ENCODE results near the gene DAPK2. TPM values are rescaled to one million over a fixed set of nuclear protein-coding genes. Genes with fewer than 3 reads are reported as not detected.
"Not testable (repeated sequence)": the region's sequence is repeated elsewhere in the genome, so short reads cannot be mapped to it uniquely, and the experiment has no call there.

The DAPK2 gene
- total and polyA plus RNA-seq, 3 donors from 2014 or later: 3.6 to 7.7 (median 5.9) TPM

DNA sequence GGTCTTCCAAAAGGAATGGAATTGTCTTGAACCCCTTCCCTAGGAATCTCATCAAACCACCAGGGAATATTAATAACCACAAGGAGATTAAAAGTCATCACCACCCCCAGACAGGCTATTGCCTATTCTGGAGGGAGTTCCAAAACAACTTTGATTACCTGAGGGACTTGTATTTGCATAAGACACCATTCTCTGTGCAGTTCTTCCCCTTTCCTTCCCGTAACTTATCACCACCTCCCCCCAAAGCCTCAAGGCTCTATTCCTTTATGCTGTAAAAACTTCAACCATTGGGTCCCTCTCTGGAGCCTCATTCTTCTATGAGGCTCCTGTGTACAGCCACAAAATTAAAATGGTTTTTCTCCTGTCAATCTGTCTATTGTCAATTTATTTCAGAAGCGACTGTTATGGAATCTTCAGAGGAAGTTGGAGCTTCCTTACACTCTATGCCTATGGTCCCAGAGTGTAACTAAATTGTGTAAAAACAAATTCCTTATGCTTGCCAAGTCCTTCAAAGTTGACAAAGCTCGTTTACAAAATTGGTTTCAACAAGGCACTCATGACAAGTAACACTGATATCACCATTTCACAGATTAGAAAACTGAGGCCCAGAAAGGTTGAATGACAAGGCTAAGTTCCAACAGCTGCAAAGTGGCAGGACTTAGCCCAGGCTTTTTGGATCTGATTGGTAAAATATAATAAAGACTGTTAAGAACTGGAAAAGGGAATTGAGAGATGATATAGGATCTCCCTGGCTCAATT, 144.2 kb downstream of the DAPK2 start:
- H3K4me3 ChIP-seq: no peak overlapping the region
- H3K36me3 ChIP-seq (ENCODE audit: low read depth, missing control alignments): no peaks in the 10 kb centered on the region
- TF ChIP-seq CTCF (IDR thresholded peaks at IDR 0.05) (no peak), POLR2A (IDR thresholded peaks at IDR 0.05) (no peak)
- no peak for DNase-seq
- 73 to 81% methylated on average over 3 of the region's 3 CpGs for WGBS, 2 donors
- no peaks in the 10 kb centered on the region for H3K9me3 ChIP-seq
- intact Hi-C loops (cut with DNase I; ENCODE audit: low total_unique reads): no loop called here
- H3K27ac ChIP-seq: no peak overlapping the region
- H3K27me3 ChIP-seq: no peaks in the 10 kb centered on the region
- H3K4me1 ChIP-seq: peaks cover 10% of the 10 kb centered on the region

GRCh38 chr15:63900306-63900705, 146.0 kb downstream of the DAPK2 start:
- Histone ChIP-seq H3K27me3 (no peaks in the 10 kb centered on the region), H3K9me3 (no peaks in the 10 kb centered on the region), H3K4me3 (no peak overlapping the region), H3K27ac (no peak overlapping the region), H3K36me3 (ENCODE audit: low read depth, missing control alignments) (no peaks in the 10 kb centered on the region), H3K4me1 (peaks cover 18% of the 10 kb centered on the region)
- no peak for DNase-seq
- intact Hi-C loops (cut with DNase I; ENCODE audit: low total_unique reads): no loop called here
- WGBS, 2 donors: 92 to 100% methylated on average over 1 of the region's 1 CpG
- no peak for TF ChIP-seq CTCF (IDR thresholded peaks at IDR 0.05)
- TF ChIP-seq POLR2A (IDR thresholded peaks at IDR 0.05): no peak

- WGBS, 2 donors: 91 to 94% methylated on average over 7 of the region's 7 CpGs
- H3K9me3 ChIP-seq; H3K27me3 ChIP-seq; H3K27ac ChIP-seq; intact Hi-C loops (cut with DNase I; ENCODE audit: low total_unique reads); H3K36me3 ChIP-seq (ENCODE audit: low read depth, missing control alignments); H3K4me3 ChIP-seq; DNase-seq: not testable (repeated sequence)
- peaks cover 18% of the 10 kb centered on the region for H3K4me1 ChIP-seq
These were observed 146.7 kb downstream of the DAPK2 start for GRCh38 chr15:63899606-63900005.

DNA sequence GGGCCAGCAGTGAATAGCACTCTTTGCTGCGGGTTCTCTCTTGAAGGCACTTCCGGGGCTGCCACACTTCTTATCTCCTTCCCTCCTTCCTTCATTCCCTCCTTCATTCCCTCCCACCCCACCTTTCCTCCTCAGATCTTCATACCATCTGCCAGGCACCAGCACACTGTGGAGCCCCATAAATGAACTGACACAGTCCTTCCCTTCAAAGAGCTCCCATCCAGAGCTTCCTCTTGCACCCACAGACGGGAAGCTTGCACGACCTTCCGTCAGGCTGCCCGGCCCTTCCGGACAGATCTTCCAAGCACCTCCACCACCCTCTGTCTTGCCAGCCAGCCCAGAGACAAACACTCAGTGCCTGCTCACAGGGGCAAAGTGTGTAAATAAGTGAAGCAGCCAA, 147.1 kb downstream of the DAPK2 start:
- no peak for TF ChIP-seq CTCF (IDR thresholded peaks at IDR 0.05)
- no peak for TF ChIP-seq POLR2A (IDR thresholded peaks at IDR 0.05)
- H3K4me1 ChIP-seq: peaks cover 18% of the 10 kb centered on the region
- H3K9me3 ChIP-seq: no peaks in the 10 kb centered on the region
- H3K4me3 ChIP-seq: no peak overlapping the region
- H3K27ac ChIP-seq: no peak overlapping the region
- no peak for DNase-seq
- H3K27me3 ChIP-seq: no peaks in the 10 kb centered on the region
- intact Hi-C loops (cut with DNase I; ENCODE audit: low total_unique reads): no loop called here
- 80 to 81% methylated on average over 7 of the region's 7 CpGs for WGBS, 2 donors
- H3K36me3 ChIP-seq (ENCODE audit: low read depth, missing control alignments): no peaks in the 10 kb centered on the region

- WGBS, 2 donors: 54 to 57% methylated on average over 14 to 15 of the region's 15 CpGs
- H3K27me3 ChIP-seq: no peaks in the 10 kb centered on the region
- H3K9me3 ChIP-seq: no peaks in the 10 kb centered on the region
- peak; percentile 50 for DNase-seq
- TF ChIP-seq CTCF (IDR thresholded peaks at IDR 0.05): no peak
- TF ChIP-seq POLR2A (IDR thresholded peaks at IDR 0.05): no peak
- H3K4me1 ChIP-seq: peaks cover 18% of the 10 kb centered on the region
- H3K27ac ChIP-seq: no peak overlapping the region
- intact Hi-C loops (cut with DNase I; ENCODE audit: low total_unique reads): no loop called here
- H3K36me3 ChIP-seq (ENCODE audit: low read depth, missing control alignments): no peaks in the 10 kb centered on the region
- no peak overlapping the region for H3K4me3 ChIP-seq
These were observed 149.8 kb downstream of the DAPK2 start for GRCh38 chr15:63896336-63897115.
